Esophagus mucosa (tissue), 1 donor: Measurements from ENCODE around the gene NAT14. TPM values are rescaled to one million over a fixed set of nuclear protein-coding genes. Genes with fewer than 3 reads are reported as not detected.

Source experiments
- total RNA-seq: library from RNA; stranded (reverse); gene quantifications from one replicate; pipeline ENCODE4 v1.2.4, GENCODE V29; 2023
- donor health status: DM: yes; HTN: yes; CAD: no.

Gene NAT14
- total RNA-seq, 1 donor from 2014 or later: 7.5 TPM

Other genes with a start within 250 kb of the NAT14 start
- gene PPP6R1, start 226.2 kb upstream of the NAT14 start, total RNA-seq: 47.4 TPM
- gene HSPBP1, start 205.1 kb upstream of the NAT14 start, total RNA-seq: 31.2 TPM
- 0.28 TPM for gene BRSK1, start 201.2 kb upstream of the NAT14 start, total RNA-seq
- gene TMEM150B, start 159.8 kb upstream of the NAT14 start, total RNA-seq: not detected
- gene KMT5C, start 145.3 kb upstream of the NAT14 start, total RNA-seq: 4.4 TPM
- 0.56 TPM for gene COX6B2, start 130.5 kb upstream of the NAT14 start, total RNA-seq
- gene GARIN5B, start 121.9 kb upstream of the NAT14 start, total RNA-seq: not detected
- 0.24 TPM for gene IL11, start 114.7 kb upstream of the NAT14 start, total RNA-seq
- not detected for gene TMEM190, start 108.4 kb upstream of the NAT14 start, total RNA-seq
- gene TMEM238, start 100.9 kb upstream of the NAT14 start, total RNA-seq: 25.6 TPM
- 1,895 TPM for gene RPL28, start 99.3 kb upstream of the NAT14 start, total RNA-seq
- 76.4 TPM for gene UBE2S, start 77.4 kb upstream of the NAT14 start, total RNA-seq
- gene SHISA7, start 41.9 kb upstream of the NAT14 start, total RNA-seq: not detected
- 41.9 TPM for gene ISOC2, start 23.5 kb upstream of the NAT14 start, total RNA-seq
- not detected for gene C19orf85, start 20.4 kb upstream of the NAT14 start, total RNA-seq
- 3.7 TPM for gene ZNF628, start 8.6 kb upstream of the NAT14 start, total RNA-seq
- gene SSC5D, start 3.2 kb downstream of the NAT14 start, total RNA-seq: 0.24 TPM
- not detected for gene SBK2, start 51.9 kb downstream of the NAT14 start, total RNA-seq
- gene SBK3, start 60.4 kb downstream of the NAT14 start, total RNA-seq: 0.80 TPM
- gene ZNF579, start 95.7 kb downstream of the NAT14 start, total RNA-seq: 3.4 TPM
- gene FIZ1, start 114.3 kb downstream of the NAT14 start, total RNA-seq: 7.1 TPM
- 20.1 TPM for gene ZNF524, start 115.1 kb downstream of the NAT14 start, total RNA-seq
- gene ZNF865, start 120.5 kb downstream of the NAT14 start, total RNA-seq: 5.3 TPM
- 3.8 TPM for gene ZNF784, start 139.4 kb downstream of the NAT14 start, total RNA-seq
- gene ZNF580, start 155.8 kb downstream of the NAT14 start, total RNA-seq: 13.5 TPM
- gene ZNF581, start 158.5 kb downstream of the NAT14 start, total RNA-seq: 21.7 TPM
- gene CCDC106, start 163.0 kb downstream of the NAT14 start, total RNA-seq: 4.7 TPM
- 108 TPM for gene U2AF2, start 169.8 kb downstream of the NAT14 start, total RNA-seq
- 91.9 TPM for gene EPN1, start 190.0 kb downstream of the NAT14 start, total RNA-seq